OCI-LY7 (cell line): ENCODE measurements around the gene KCNN3.

Source experiments
- EZH2phosphoT487 ChIP-seq: fragments of 200-600 bp; sonication (generic); IDR thresholded peaks from 2 replicates; pipeline ENCODE4 v1.6.1; 2018; ENCODE audit warnings: low read depth, borderline replicate concordance, mild to moderate bottlenecking, mixed run types, antibody characterized with exemption, low read length, moderate library complexity, mixed read lengths
- TF ChIP-seq, protein P1 (sequence below): fragments of 200-600 bp; sonication (generic); conservative IDR thresholded peaks from 2 replicates; pipeline ENCODE4 v1.5.1; 2014; ENCODE audit warnings: mild to moderate bottlenecking, antibody characterized with exemption, low read length, moderate library complexity, mixed read lengths

- TF ChIP-seq, protein P1, sequence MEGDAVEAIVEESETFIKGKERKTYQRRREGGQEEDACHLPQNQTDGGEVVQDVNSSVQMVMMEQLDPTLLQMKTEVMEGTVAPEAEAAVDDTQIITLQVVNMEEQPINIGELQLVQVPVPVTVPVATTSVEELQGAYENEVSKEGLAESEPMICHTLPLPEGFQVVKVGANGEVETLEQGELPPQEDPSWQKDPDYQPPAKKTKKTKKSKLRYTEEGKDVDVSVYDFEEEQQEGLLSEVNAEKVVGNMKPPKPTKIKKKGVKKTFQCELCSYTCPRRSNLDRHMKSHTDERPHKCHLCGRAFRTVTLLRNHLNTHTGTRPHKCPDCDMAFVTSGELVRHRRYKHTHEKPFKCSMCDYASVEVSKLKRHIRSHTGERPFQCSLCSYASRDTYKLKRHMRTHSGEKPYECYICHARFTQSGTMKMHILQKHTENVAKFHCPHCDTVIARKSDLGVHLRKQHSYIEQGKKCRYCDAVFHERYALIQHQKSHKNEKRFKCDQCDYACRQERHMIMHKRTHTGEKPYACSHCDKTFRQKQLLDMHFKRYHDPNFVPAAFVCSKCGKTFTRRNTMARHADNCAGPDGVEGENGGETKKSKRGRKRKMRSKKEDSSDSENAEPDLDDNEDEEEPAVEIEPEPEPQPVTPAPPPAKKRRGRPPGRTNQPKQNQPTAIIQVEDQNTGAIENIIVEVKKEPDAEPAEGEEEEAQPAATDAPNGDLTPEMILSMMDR: no peak
- TF ChIP-seq EZH2phosphoT487: no peak
Observed at GRCh38 chr1:154703170-154703569, 166.9 kb downstream of the KCNN3 start.
